Measurements from ENCODE around the gene MS4A6E. TPM values are rescaled to one million over a fixed set of nuclear protein-coding genes. Genes with fewer than 3 reads are reported as not detected.

The MS4A6E gene
- total RNA-seq, 1 experiment from 2014 or later: not detected

DNA sequence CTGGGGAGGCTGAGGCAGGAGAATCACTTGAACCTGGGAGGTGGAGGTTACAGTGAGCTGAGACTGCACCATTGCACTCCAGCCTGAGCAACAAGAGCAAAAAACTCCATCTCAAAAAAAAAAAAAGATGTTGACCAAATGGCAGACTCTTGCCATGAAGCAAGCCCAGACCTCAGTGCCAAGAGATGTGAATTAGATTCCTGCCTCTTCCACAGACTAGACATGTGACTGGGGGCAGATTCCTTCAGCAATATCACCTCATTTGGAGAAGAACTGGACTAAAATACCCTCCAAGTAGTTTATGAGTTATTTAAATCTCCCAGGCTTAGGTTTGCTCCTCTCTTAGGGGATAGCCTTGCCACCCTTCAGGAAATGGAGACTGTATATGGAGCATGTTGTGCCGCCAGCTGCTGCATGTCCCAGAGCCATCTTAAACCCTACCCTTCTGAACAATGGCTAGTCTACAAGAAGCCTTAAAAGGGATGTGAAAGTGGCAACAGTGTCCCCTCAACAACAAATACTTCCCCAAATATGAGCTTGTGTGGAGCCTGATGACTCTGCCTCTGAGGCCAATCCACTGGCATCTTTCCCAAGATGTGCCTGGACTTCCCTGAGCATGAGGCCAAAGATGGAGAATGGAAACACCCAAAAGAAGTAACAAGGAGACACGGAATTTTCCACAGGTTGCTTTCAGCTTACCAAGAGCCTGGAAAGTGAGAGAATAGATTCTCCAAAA lies 50.5 kb downstream of the MS4A6E start:
- H3K4me3 ChIP-seq (ENCODE audit: insufficient read depth, low read depth, low read length): no peak overlapping the region
- no peak for DNase-seq
- H3K27me3 ChIP-seq (ENCODE audit: control insufficient read depth, insufficient read depth, low read length): no peaks in the 10 kb centered on the region
- no peaks in the 10 kb centered on the region for H3K36me3 ChIP-seq (replicated peaks; ENCODE audit: control insufficient read depth, insufficient read depth, low read length)

DNA sequence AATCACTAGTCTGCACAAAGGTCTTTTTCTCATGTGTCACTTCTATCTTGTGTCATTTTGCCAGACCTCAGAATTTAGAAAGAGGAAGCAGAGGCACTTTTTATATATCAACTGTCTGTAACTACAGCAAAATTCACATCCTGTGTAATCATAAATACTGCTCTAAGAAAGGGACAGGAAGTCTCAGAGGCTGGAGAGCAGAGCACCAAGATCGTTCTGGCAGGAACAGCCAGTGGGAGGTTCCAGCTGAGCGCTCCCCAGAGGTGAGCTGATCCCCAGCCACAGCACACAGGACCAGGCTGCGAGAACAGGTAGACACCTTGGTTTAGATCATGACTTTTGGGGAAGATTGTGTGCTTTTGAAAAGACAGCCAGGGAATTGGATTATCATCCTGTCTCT lies 51.3 kb downstream of the MS4A6E start, which contains the start of gene MS4A7:
MS4A7 (plus strand) TSS at position 179 of the 400 bp plus-strand sequence. CDS start 4,610 bp downstream, outside the sequence.
- no peak for DNase-seq
- H3K27me3 ChIP-seq (ENCODE audit: control insufficient read depth, insufficient read depth, low read length): no peaks in the 10 kb centered on the region
- H3K4me3 ChIP-seq (ENCODE audit: insufficient read depth, low read depth, low read length): no peak within 1 kb of the TSS
- no peaks in the 10 kb centered on the region for H3K36me3 ChIP-seq (replicated peaks; ENCODE audit: control insufficient read depth, insufficient read depth, low read length)

DNA sequence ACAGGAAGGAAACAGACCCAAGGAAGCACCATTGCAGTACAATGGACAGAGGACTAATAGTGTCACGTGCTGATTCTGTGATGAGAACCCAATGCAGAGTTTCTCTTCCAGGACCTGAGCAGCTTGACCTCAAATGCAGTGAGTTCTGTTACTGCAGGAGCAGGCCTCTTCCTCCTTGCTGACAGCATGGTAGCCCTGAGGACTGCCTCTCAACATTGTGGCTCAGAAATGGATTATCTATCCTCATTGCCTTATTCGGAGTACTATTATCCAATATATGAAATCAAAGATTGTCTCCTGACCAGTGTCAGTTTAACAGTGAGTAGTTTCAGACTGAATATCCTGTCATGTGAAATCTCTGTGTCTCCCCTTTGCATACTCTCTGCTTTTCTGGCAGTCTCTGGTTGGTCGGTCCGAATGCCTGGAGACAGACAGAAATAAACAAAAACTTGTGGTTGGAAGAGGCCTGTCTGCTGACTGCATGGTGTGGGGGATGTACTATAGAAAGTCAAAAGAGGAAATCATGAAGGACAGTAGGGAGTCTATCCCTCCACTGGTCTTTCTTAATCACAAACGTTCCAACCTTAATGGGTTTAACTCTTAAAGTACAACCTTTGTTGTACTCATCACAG lies 62.3 kb downstream of the MS4A6E start:
- H3K4me3 ChIP-seq (ENCODE audit: insufficient read depth, low read depth, low read length): no peak overlapping the region
- H3K36me3 ChIP-seq (replicated peaks; ENCODE audit: control insufficient read depth, insufficient read depth, low read length): no peaks in the 10 kb centered on the region
- no peak for DNase-seq
- no peaks in the 10 kb centered on the region for H3K27me3 ChIP-seq (ENCODE audit: control insufficient read depth, insufficient read depth, low read length)

DNA sequence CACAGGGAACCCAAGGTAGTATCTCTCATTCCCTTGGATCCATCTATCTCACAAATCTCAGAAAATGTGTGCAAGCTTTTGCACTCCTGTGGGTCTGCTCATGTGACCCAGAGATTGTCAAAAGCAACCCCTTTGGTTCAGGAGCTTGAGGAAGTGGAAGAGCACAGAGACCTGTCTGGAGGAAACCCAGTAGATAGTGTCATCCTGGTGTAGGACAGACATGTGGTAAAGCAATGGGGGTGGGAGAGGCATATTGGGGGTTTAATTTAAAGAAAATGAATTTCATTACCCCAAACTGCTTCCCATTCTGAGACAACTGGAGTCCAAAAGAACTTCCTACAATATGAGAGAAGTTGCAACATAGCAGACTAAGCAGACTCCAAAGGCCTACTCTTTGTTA lies 63.4 kb downstream of the MS4A6E start:
- no peaks in the 10 kb centered on the region for H3K27me3 ChIP-seq (ENCODE audit: control insufficient read depth, insufficient read depth, low read length)
- no peak for DNase-seq
- H3K4me3 ChIP-seq (ENCODE audit: insufficient read depth, low read depth, low read length): no peak overlapping the region
- no peaks in the 10 kb centered on the region for H3K36me3 ChIP-seq (replicated peaks; ENCODE audit: control insufficient read depth, insufficient read depth, low read length)

Other genes starting within 250 kb of the MS4A6E start
- not detected in 2 replicates for gene MS4A2, start 238.6 kb upstream of the MS4A6E start, total RNA-seq (2014; rRNA removed; shearing (Covaris generic))
- not detected in 2 replicates for gene MS4A6A, start 144.2 kb upstream of the MS4A6E start, total RNA-seq (2014; rRNA removed; shearing (Covaris generic))
- gene MS4A4E, start 84.1 kb upstream of the MS4A6E start, total RNA-seq (2014; rRNA removed; shearing (Covaris generic)): not detected in 2 replicates
- gene MS4A4A, start 46.6 kb upstream of the MS4A6E start, total RNA-seq (2014; rRNA removed; shearing (Covaris generic)): not detected in 2 replicates
- gene MS4A7, start 51.3 kb downstream of the MS4A6E start, total RNA-seq (2014; rRNA removed; shearing (Covaris generic)): not detected in 2 replicates
- not detected in 2 replicates for gene MS4A14, start 69.2 kb downstream of the MS4A6E start, total RNA-seq (2014; rRNA removed; shearing (Covaris generic))
- not detected in 2 replicates for gene MS4A5, start 102.3 kb downstream of the MS4A6E start, total RNA-seq (2014; rRNA removed; shearing (Covaris generic))
- gene MS4A1, start 128.6 kb downstream of the MS4A6E start, total RNA-seq (2014; rRNA removed; shearing (Covaris generic)): not detected in 2 replicates
- not detected in 2 replicates for gene MS4A12, start 165.5 kb downstream of the MS4A6E start, total RNA-seq (2014; rRNA removed; shearing (Covaris generic))
- gene MS4A13, start 188.1 kb downstream of the MS4A6E start, total RNA-seq (2014; rRNA removed; shearing (Covaris generic)): not detected in 2 replicates